Measurements from ENCODE around the gene RAB36.

DNA sequence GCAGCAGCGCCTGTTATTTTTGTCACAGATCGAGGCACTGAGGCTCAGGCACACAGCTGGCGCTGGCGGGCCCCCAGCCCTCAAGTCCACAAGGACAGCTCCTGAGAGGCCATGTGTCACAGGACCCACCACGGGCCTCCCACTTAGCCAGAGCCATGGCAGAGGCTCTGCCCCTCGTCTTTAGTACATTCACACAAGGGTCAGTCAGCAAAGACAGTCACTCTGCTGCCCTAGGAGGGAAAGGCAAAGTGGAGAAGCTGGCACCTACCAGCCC, 45.8 kb upstream of the RAB36 start:
- TF ChIP-seq CTCF (IDR thresholded peaks at IDR 0.05 in 4 of 5, conservative IDR thresholded peaks at IDR 0.05 in 1 of 5): no peak
- TF ChIP-seq POLR2A (IDR thresholded peaks at IDR 0.05): no peak

Data from gastrocnemius medialis (tissue), 4 donors.